Measurements from ENCODE around the gene CCER1. TPM values are rescaled to one million over a fixed set of nuclear protein-coding genes. Genes with fewer than 3 reads are reported as not detected.

Gene CCER1
- total and polyA plus RNA-seq, 2 experiments from 2014 or later: not detected

- TF ChIP-seq ZNF462 (CRISPR knock-in tag; IDR thresholded peaks at IDR 0.05): no peak
- TF ChIP-seq, protein P1, sequence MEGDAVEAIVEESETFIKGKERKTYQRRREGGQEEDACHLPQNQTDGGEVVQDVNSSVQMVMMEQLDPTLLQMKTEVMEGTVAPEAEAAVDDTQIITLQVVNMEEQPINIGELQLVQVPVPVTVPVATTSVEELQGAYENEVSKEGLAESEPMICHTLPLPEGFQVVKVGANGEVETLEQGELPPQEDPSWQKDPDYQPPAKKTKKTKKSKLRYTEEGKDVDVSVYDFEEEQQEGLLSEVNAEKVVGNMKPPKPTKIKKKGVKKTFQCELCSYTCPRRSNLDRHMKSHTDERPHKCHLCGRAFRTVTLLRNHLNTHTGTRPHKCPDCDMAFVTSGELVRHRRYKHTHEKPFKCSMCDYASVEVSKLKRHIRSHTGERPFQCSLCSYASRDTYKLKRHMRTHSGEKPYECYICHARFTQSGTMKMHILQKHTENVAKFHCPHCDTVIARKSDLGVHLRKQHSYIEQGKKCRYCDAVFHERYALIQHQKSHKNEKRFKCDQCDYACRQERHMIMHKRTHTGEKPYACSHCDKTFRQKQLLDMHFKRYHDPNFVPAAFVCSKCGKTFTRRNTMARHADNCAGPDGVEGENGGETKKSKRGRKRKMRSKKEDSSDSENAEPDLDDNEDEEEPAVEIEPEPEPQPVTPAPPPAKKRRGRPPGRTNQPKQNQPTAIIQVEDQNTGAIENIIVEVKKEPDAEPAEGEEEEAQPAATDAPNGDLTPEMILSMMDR (conservative IDR thresholded peaks at IDR 0.05; ENCODE audit: low read depth in 2 of 2): no peak
Measured at GRCh38 chr12:90999527-90999926, 44.6 kb upstream of the CCER1 start (continued).

- Histone ChIP-seq H3F3A (replicated peaks; ENCODE audit: low read depth) (no peaks in the 10 kb centered on the region), H3K4me1 (ENCODE audit: insufficient read depth) (no peaks in the 10 kb centered on the region), H3K9me2 (ENCODE audit: insufficient read depth) (no peaks in the 10 kb centered on the region), H3K4me2 (no peak overlapping the region), H3K36me3 (ENCODE audit: insufficient read depth) (no peaks in the 10 kb centered on the region; the same call in 1 of the 2 replicates), H2AFZ (no peak overlapping the region), H3K79me2 (replicated peaks; ENCODE audit: insufficient read depth) (no peaks in the 10 kb centered on the region), H3K27me3 (ENCODE audit: insufficient read depth) (no peaks in the 10 kb centered on the region), H4K20me1 (replicated peaks; ENCODE audit: insufficient read depth) (no peaks in the 10 kb centered on the region), H3K27ac (ENCODE audit: low read depth) (no peak overlapping the region), H3K4me3 (no peak overlapping the region)
- ATAC-seq: no peak
- peaks cover 6% of the 10 kb centered on the region; the same call in 2 of the 3 replicates for H3K4me1 Mint-ChIP-seq
- H3K9me3 Mint-ChIP-seq: peaks cover 13% of the 10 kb centered on the region
- no peaks in the 10 kb centered on the region for H3K27me3 Mint-ChIP-seq (ENCODE audit: insufficient read depth, low read depth, poor library complexity)
- no peak for DNase-seq (ENCODE audit: low spot score)
- H3K36me3 Mint-ChIP-seq (ENCODE audit: low read depth): peaks cover 10% of the 10 kb centered on the region; the same call in 2 of the 3 replicates
- no peak overlapping the region for H3K4me3 Mint-ChIP-seq
- H3K27ac Mint-ChIP-seq: no peak overlapping the region
- TF ChIP-seq ZNF114 (CRISPR knock-in tag; IDR thresholded peaks at IDR 0.05): no peak
- TF ChIP-seq STAT1 (IDR thresholded peaks at IDR 0.05; ENCODE audit: unreplicated experiment): no peak
- no peak for TF ChIP-seq EZH2 (IDR thresholded peaks at IDR 0.05; ENCODE audit: low read depth, unreplicated experiment)
- no peak for TF ChIP-seq JUNB (IDR thresholded peaks at IDR 0.05; ENCODE audit: unreplicated experiment)
- TF ChIP-seq CREB1 (CRISPR knock-in tag; IDR thresholded peaks at IDR 0.05; ENCODE audit: low read depth): no peak
- no peak for TF ChIP-seq ZNF462 (CRISPR knock-in tag; IDR thresholded peaks at IDR 0.05)
Measured at GRCh38 chr12:90995010-90995409, 40.0 kb upstream of the CCER1 start.
